Colonic mucosa (tissue), 4 donors: ENCODE measurements around the gene ZNF71. TPM values are rescaled to one million over a fixed set of nuclear protein-coding genes. Genes with fewer than 3 reads are reported as not detected.

Experiments
- DNase-seq: peaks from one replicate; pipeline ENCODE4 v3.0.0-alpha.2; 2020
- H3K27ac ChIP-seq: fragments of 200-600 bp; one replicate; pipeline ENCODE4 v1.8.0; 2021
- H3K27me3 ChIP-seq: fragments of 200-600 bp; one replicate; pipeline ENCODE4 v1.8.0; 2021
- H3K36me3 ChIP-seq: fragments of 200-600 bp; one replicate; pipeline ENCODE4 v1.8.0; 2021
- H3K4me1 ChIP-seq: fragments of 200-600 bp; one replicate; pipeline ENCODE4 v1.8.0; 2021; ENCODE audit warnings: mild to moderate bottlenecking
- H3K4me3 ChIP-seq: fragments of 200-600 bp; one replicate; pipeline ENCODE4 v1.8.0; 2021
- H3K9ac ChIP-seq, 2 donors: one replicate each; pipeline ENCODE4 v1.7.0; 2013; ENCODE audit warnings: control low read depth in 2 of 2, low read depth in 2 of 2, low read length in 2 of 2
- H3K9me3 ChIP-seq: fragments of 200-600 bp; one replicate; pipeline ENCODE4 v1.8.0; 2021
- intact Hi-C: fragments of 100-400 bp; cut with DNase I; formaldehyde crosslinking; loops from one replicate; pipeline ENCODE4 v1.14.1; 2022
- total RNA-seq, 2 donors: library from RNA; stranded (reverse); fragmentation: NEBNext Ultra II Directional in 1 of 2; extraction: Animal tissue kit (Norgen Biotek cat#: 25700) in 1 of 2; gene quantifications; one replicate each; pipeline ENCODE4 v1.2.1, GENCODE V29; 2021
- TF ChIP-seq, protein P1 (sequence below): fragments of 200-600 bp; IDR thresholded peaks from one replicate; pipeline ENCODE4 v1.8.0; 2022; ENCODE audit warnings: antibody characterized with exemption, mild to moderate bottlenecking
- donor health status: healthy.
- donor health status: DM: no; HTN: no; CAD: no.
- donor health status: DM: no; HTN: no; CAD: no.

The ZNF71 gene
- total RNA-seq: 1 to 10 TPM; 2.6 to 3.9 TPM

GRCh38 chr19:56594783-56595547, at the start of gene ZNF71:
Gene ZNF71 (plus strand): TSS chr19:56595302. CDS start chr19:56601559, 6,257 bp downstream.
- no peaks in the 10 kb centered on the region for H3K9me3 ChIP-seq
- H3K36me3 ChIP-seq: no peaks in the 10 kb centered on the region
- H3K27me3 ChIP-seq: no peaks in the 10 kb centered on the region
- H3K9ac ChIP-seq: peak within 1 kb of the TSS; percentile 78 to 85
- TF ChIP-seq, protein P1, sequence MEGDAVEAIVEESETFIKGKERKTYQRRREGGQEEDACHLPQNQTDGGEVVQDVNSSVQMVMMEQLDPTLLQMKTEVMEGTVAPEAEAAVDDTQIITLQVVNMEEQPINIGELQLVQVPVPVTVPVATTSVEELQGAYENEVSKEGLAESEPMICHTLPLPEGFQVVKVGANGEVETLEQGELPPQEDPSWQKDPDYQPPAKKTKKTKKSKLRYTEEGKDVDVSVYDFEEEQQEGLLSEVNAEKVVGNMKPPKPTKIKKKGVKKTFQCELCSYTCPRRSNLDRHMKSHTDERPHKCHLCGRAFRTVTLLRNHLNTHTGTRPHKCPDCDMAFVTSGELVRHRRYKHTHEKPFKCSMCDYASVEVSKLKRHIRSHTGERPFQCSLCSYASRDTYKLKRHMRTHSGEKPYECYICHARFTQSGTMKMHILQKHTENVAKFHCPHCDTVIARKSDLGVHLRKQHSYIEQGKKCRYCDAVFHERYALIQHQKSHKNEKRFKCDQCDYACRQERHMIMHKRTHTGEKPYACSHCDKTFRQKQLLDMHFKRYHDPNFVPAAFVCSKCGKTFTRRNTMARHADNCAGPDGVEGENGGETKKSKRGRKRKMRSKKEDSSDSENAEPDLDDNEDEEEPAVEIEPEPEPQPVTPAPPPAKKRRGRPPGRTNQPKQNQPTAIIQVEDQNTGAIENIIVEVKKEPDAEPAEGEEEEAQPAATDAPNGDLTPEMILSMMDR: no peak
- peak within 1 kb of the TSS; percentile 12 for H3K27ac ChIP-seq
- peak within 1 kb of the TSS; percentile 94 for H3K4me3 ChIP-seq
- DNase-seq: peak; percentile 86
- intact Hi-C loops: loop anchor here (10.0 kb wide), 1 partner anchor 190 kb away; the partner anchor contains the start of gene ZNF583
- H3K4me1 ChIP-seq: no peaks in the 10 kb centered on the region

- Histone ChIP-seq H3K4me3 (no peak overlapping the region), H3K9ac (no peak overlapping the region), H3K27ac (no peak overlapping the region), H3K4me1 (no peaks in the 10 kb centered on the region), H3K9me3 (no peaks in the 10 kb centered on the region), H3K27me3 (no peaks in the 10 kb centered on the region), H3K36me3 (no peaks in the 10 kb centered on the region)
- intact Hi-C loops: no loop called here
- TF ChIP-seq, protein P1: no peak
- DNase-seq: no peak
Measured at GRCh38 chr19:56547535-56547934, 47.6 kb upstream of the ZNF71 start.

DNA sequence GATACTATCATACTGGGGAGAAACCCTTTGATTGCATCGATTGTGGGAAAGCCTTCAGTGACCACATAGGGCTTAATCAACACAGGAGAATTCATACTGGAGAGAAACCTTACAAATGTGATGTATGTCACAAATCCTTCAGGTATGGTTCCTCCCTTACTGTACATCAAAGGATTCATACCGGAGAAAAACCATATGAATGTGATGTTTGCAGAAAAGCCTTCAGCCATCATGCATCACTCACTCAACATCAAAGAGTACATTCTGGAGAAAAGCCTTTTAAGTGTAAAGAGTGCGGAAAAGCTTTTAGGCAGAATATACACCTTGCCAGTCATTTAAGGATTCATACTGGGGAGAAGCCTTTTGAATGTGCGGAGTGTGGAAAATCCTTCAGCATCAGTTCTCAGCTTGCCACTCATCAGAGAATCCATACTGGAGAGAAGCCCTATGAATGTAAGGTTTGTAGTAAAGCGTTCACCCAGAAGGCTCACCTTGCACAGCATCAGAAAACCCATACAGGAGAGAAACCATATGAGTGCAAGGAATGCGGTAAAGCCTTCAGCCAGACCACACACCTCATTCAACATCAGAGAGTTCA, 40.7 kb upstream of the ZNF71 start:
- Histone ChIP-seq H3K36me3 (no peaks in the 10 kb centered on the region), H3K4me1 (no peaks in the 10 kb centered on the region), H3K4me3 (no peak overlapping the region), H3K27ac (no peak overlapping the region), H3K9me3 (peaks cover 20% of the 10 kb centered on the region), H3K9ac (no peak overlapping the region), H3K27me3 (no peaks in the 10 kb centered on the region)
- DNase-seq: no peak
- intact Hi-C loops: no loop called here
- TF ChIP-seq, protein P1: no peak

- Histone ChIP-seq H3K27ac (no peak overlapping the region), H3K9ac (no peak overlapping the region), H3K9me3 (peaks cover 11% of the 10 kb centered on the region), H3K36me3 (no peaks in the 10 kb centered on the region), H3K4me1 (no peaks in the 10 kb centered on the region), H3K27me3 (no peaks in the 10 kb centered on the region), H3K4me3 (no peak overlapping the region)
- no peak for DNase-seq
- intact Hi-C loops: no loop called here
- TF ChIP-seq, protein P1: no peak
Measured at GRCh38 chr19:56562766-56563165, 32.3 kb upstream of the ZNF71 start.

DNA sequence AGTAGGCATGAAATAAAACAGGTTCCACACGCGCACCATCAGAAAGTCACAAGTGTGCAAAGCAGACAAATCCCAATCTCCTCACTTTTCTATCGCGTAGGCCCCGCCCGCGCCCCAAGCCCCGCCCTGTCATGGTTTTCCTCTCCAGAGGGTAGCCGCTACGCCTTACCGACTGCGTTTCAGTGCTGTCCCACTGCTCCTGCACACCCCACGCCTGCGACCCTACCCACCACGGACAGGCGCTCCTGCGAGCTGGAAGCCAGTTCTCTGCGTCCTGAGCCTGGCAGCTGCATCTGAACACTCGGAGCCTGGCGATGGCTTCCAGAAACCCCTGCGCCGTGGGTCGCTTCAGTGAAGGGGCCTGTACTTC, 28.2 kb upstream of the ZNF71 start:
- Histone ChIP-seq H3K9ac (peak overlapping the region; percentile 72 to 76), H3K36me3 (no peaks in the 10 kb centered on the region), H3K9me3 (peaks cover 13% of the 10 kb centered on the region), H3K27me3 (no peaks in the 10 kb centered on the region), H3K4me1 (no peaks in the 10 kb centered on the region), H3K27ac (peak overlapping the region; percentile 72), H3K4me3 (peak overlapping the region; percentile 97)
- peak; percentile 67 for DNase-seq
- intact Hi-C loops: no loop called here
- TF ChIP-seq, protein P1: no peak
